ENCODE data around the gene ITK. TPM values are rescaled to one million over a fixed set of nuclear protein-coding genes. Genes with fewer than 3 reads are reported as not detected.

The ITK gene
- total and polyA plus RNA-seq, 2 donors (not counting 1 experiment from before 2014, with no cell fraction given) = 0.75 to 1.1 TPM

DNA sequence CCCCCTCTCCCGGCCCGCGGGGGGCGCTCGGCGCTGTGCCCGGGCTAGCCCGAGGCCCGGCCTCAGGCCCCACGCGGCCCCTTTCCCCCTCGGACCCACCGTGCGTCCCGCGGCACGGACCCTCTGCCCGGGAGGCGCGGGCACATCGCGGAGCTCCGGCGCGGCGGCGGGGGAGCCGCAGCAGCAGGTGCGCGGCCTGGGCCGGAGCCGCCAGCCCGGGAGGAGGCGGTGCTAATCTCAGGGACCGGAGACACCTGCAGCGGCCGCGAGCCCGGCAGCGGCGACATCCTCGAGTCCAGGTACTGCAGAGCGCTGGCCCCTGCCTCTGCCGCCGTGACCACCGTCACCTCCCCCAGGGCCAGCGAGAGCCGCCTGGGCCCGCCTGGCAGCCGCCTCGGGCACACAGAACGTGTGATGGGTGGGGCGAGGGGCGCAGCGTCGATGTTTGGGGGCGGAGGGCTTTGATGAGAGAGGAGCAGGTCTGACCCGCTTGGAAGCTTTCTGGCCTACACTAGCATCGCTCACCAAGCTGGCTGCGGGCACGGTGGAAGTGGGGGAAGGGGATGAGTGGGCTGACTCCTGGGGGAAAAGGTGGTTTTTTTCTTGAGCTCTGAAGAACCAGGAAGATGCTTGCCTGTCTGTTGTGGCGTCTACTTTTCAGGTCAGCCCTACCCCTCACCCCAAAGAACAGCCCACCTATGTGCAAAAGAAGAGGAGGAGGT, 85.8 kb downstream of the ITK start:
- CTCF ChIA-PET = interaction anchor here (0.8 to 24.2 kb wide), 8 partner anchors 13 to 56 kb away, joined by 3 to 495 read pairs (median 4); no protein-coding TSS in a partner anchor
- POLR2A ChIA-PET = interaction anchor here (0.6 to 2.1 kb wide), 5 partner anchors 14 to 289 kb away, joined by 4 to 11 read pairs (median 6); partner anchors contain the start of gene MED7
- WGBS (ENCODE audit: insufficient coverage) = under 1% methylated on average over 53 of the region's 62 CpGs
- Histone ChIP-seq H3K27ac (ENCODE audit: low read length in 2 of 2) (peak overlapping the region; percentile 99), H3K9ac (ENCODE audit: low read length) (peak overlapping the region; percentile 78), H3K4me1 (ENCODE audit: control insufficient read depth in 2 of 2, insufficient read depth in 2 of 2, low read length in 2 of 2) (peaks cover 71 to 76% of the 10 kb centered on the region in 2 donors), H2AFZ (ENCODE audit: insufficient read depth, low read depth, low read length, poor library complexity, severe bottlenecking) (peak overlapping the region; percentile 64), H3K27me3 (replicated peaks in 1 of 4; ENCODE audit: control extremely low read depth in 1 of 4, control insufficient read depth in 3 of 4, insufficient read depth in 4 of 4, low read length in 3 of 4) (no peaks in the 10 kb centered on the region), H4K20me1 (ENCODE audit: control insufficient read depth, insufficient read depth, low read length, poor library complexity, severe bottlenecking) (no peaks in the 10 kb centered on the region), H3K36me3 (replicated peaks in 1 of 2; ENCODE audit: control extremely low read depth in 1 of 2, control insufficient read depth in 1 of 2, extremely low read depth in 1 of 2, insufficient read depth in 2 of 2, low read length in 1 of 2) (peaks cover 5 to 17% of the 10 kb centered on the region in 2 experiments), H3K79me2 (ENCODE audit: control insufficient read depth, insufficient read depth, low read length) (peaks cover 71% of the 10 kb centered on the region), H3K4me2 (replicated peaks; ENCODE audit: low read depth, low read length, poor library complexity, severe bottlenecking) (peak overlapping the region; percentile 77), H3K4me3 (ENCODE audit: control extremely low read depth in 1 of 5, extremely low read depth in 1 of 5, insufficient read depth in 1 of 5, low read depth in 2 of 5, low read length in 4 of 5) (peak overlapping the region; percentile 62 to 85 (median 73)), H3K9me3 (ENCODE audit: control extremely low read depth in 1 of 3, control insufficient read depth in 2 of 3, insufficient read depth in 1 of 3, low read length in 2 of 3) (no peaks in the 10 kb centered on the region)
- H3K27me3 Mint-ChIP-seq = no peaks in the 10 kb centered on the region
- no peak for TF ChIP-seq EZH2 (IDR thresholded peaks at IDR 0.05; ENCODE audit: borderline replicate concordance, insufficient read depth, low read depth, low read length, poor library complexity, severe bottlenecking)
- TF ChIP-seq CTCF (IDR thresholded peaks at IDR 0.05) = no peak
- intact Hi-C loops (cut with micrococcal nuclease) = loop anchor here (1.0 to 10.0 kb wide), 2 partner anchors 17 to 588 kb away; partner anchors contain the start of gene CLINT1
- peak overlapping the region; percentile 87 for H3K4me3 Mint-ChIP-seq
- no peaks in the 10 kb centered on the region for H3K9me3 Mint-ChIP-seq (ENCODE audit: insufficient read depth)
- peaks cover 76% of the 10 kb centered on the region for H3K4me1 Mint-ChIP-seq
- peak; percentile 80 for DNase-seq
- H3K27ac Mint-ChIP-seq = peak overlapping the region; percentile 96
- peak; percentile 43 for ATAC-seq (ENCODE audit: low read depth)

GRCh38 chr5:157267025-157267424, 86.4 kb downstream of the ITK start:
- Mint-ChIP-seq H3K4me3 (peak overlapping the region; percentile 87), H3K27ac (peak overlapping the region; percentile 96), H3K9me3 (ENCODE audit: insufficient read depth) (no peaks in the 10 kb centered on the region), H3K4me1 (peaks cover 82% of the 10 kb centered on the region), H3K27me3 (no peaks in the 10 kb centered on the region)
- Histone ChIP-seq H3K36me3 (replicated peaks in 1 of 2; ENCODE audit: control extremely low read depth in 1 of 2, control insufficient read depth in 1 of 2, extremely low read depth in 1 of 2, insufficient read depth in 2 of 2, low read length in 1 of 2) (peaks cover 5 to 17% of the 10 kb centered on the region in 2 experiments), H4K20me1 (ENCODE audit: control insufficient read depth, insufficient read depth, low read length, poor library complexity, severe bottlenecking) (no peaks in the 10 kb centered on the region), H3K79me2 (ENCODE audit: control insufficient read depth, insufficient read depth, low read length) (peaks cover 70% of the 10 kb centered on the region), H3K4me1 (ENCODE audit: control insufficient read depth in 2 of 2, insufficient read depth in 2 of 2, low read length in 2 of 2) (peaks cover 74 to 81% of the 10 kb centered on the region in 2 donors), H3K27me3 (replicated peaks in 1 of 4; ENCODE audit: control extremely low read depth in 1 of 4, control insufficient read depth in 3 of 4, insufficient read depth in 4 of 4, low read length in 3 of 4) (no peaks in the 10 kb centered on the region), H3K9ac (ENCODE audit: low read length) (peak overlapping the region; percentile 78), H3K27ac (ENCODE audit: low read length in 2 of 2) (peak overlapping the region; percentile 99), H3K9me3 (ENCODE audit: control extremely low read depth in 1 of 3, control insufficient read depth in 2 of 3, insufficient read depth in 1 of 3, low read length in 2 of 3) (no peaks in the 10 kb centered on the region), H2AFZ (ENCODE audit: insufficient read depth, low read depth, low read length, poor library complexity, severe bottlenecking) (no peak overlapping the region), H3K4me3 (ENCODE audit: control extremely low read depth in 1 of 5, extremely low read depth in 1 of 5, insufficient read depth in 1 of 5, low read depth in 2 of 5, low read length in 4 of 5) (peak overlapping the region; percentile 62 to 85 (median 73)), H3K4me2 (replicated peaks; ENCODE audit: low read depth, low read length, poor library complexity, severe bottlenecking) (peak overlapping the region; percentile 77)
- ChIA-PET CTCF (interaction anchor here (0.8 to 24.2 kb wide), 9 partner anchors 13 to 55 kb away, joined by 3 to 495 read pairs (median 4); no protein-coding TSS in a partner anchor), POLR2A (interaction anchor here (0.6 to 2.1 kb wide), 4 partner anchors 17 to 289 kb away, joined by 5 to 11 read pairs (median 6); partner anchors contain the start of gene MED7)
- DNase-seq = no peak
- WGBS (ENCODE audit: insufficient coverage) = 34% methylated on average over 3 of the region's 3 CpGs
- intact Hi-C loops (cut with micrococcal nuclease) = loop anchor here (10.0 kb wide), 1 partner anchor 588 kb away; the partner anchor contains the start of gene CLINT1
- TF ChIP-seq EZH2 (IDR thresholded peaks at IDR 0.05; ENCODE audit: borderline replicate concordance, insufficient read depth, low read depth, low read length, poor library complexity, severe bottlenecking) = no peak
- TF ChIP-seq CTCF (IDR thresholded peaks at IDR 0.05) = no peak
- no peak for ATAC-seq (ENCODE audit: low read depth)

Measured in B cell (primary cell).